ENCODE measurements around the gene ROCK2.

Gene ROCK2

GRCh38 chr2:11344342-11344955 is at the start of gene ROCK2:
Gene ROCK2, minus strand, starts transcription at chr2:11344636. Its CDS starts 500 bp downstream, at chr2:11344136.
- H3K4me1 Mint-ChIP-seq, result peaks cover 41% of the 10 kb centered on the region
- H3K27me3 Mint-ChIP-seq, result no peaks in the 10 kb centered on the region
- peak within 1 kb of the TSS; percentile 96 for H3K27ac Mint-ChIP-seq
- H3K36me3 Mint-ChIP-seq, result no peaks in the 10 kb centered on the region
- peak within 1 kb of the TSS; percentile 99 for H3K4me3 Mint-ChIP-seq
- no peaks in the 10 kb centered on the region for H3K9me3 Mint-ChIP-seq

- no peaks in the 10 kb centered on the region for H3K9me3 Mint-ChIP-seq
- no peak overlapping the region for H3K27ac Mint-ChIP-seq
- H3K4me1 Mint-ChIP-seq, result no peaks in the 10 kb centered on the region
- no peaks in the 10 kb centered on the region for H3K36me3 Mint-ChIP-seq
- no peaks in the 10 kb centered on the region for H3K27me3 Mint-ChIP-seq
- no peak overlapping the region for H3K4me3 Mint-ChIP-seq
Measured at GRCh38 chr2:11393711-11394236, 49.3 kb upstream of the ROCK2 start.

GRCh38 chr2:11391942-11392266 is 47.5 kb upstream of the ROCK2 start:
- no peaks in the 10 kb centered on the region for H3K9me3 Mint-ChIP-seq
- H3K4me1 Mint-ChIP-seq, result no peaks in the 10 kb centered on the region
- no peak overlapping the region for H3K4me3 Mint-ChIP-seq
- H3K27ac Mint-ChIP-seq, result no peak overlapping the region
- H3K36me3 Mint-ChIP-seq, result no peaks in the 10 kb centered on the region
- no peaks in the 10 kb centered on the region for H3K27me3 Mint-ChIP-seq

DNA sequence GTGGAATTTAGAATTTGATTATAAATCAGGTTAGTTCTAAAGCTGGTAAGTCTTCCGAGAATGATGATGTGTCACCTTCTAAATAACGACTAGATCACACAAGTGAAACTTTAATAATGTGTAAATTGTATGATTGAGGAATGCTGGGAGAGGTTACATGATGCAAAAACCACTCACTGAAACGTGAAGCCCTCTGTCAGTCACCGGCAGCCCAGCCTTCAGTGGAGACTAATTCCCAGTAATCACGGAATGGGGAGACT is 45.9 kb upstream of the ROCK2 start:
- H3K4me1 Mint-ChIP-seq, result no peaks in the 10 kb centered on the region
- no peaks in the 10 kb centered on the region for H3K27me3 Mint-ChIP-seq
- no peaks in the 10 kb centered on the region for H3K36me3 Mint-ChIP-seq
- H3K27ac Mint-ChIP-seq, result no peak overlapping the region
- H3K4me3 Mint-ChIP-seq, result no peak overlapping the region
- no peaks in the 10 kb centered on the region for H3K9me3 Mint-ChIP-seq

GRCh38 chr2:11389551-11390398 is 45.3 kb upstream of the ROCK2 start:
- Mint-ChIP-seq H3K4me1 (no peaks in the 10 kb centered on the region), H3K27ac (no peak overlapping the region), H3K9me3 (no peaks in the 10 kb centered on the region), H3K36me3 (no peaks in the 10 kb centered on the region), H3K27me3 (no peaks in the 10 kb centered on the region), H3K4me3 (no peak overlapping the region)

- H3K4me3 Mint-ChIP-seq, result no peak overlapping the region
- H3K9me3 Mint-ChIP-seq, result no peaks in the 10 kb centered on the region
- H3K4me1 Mint-ChIP-seq, result no peaks in the 10 kb centered on the region
- H3K27me3 Mint-ChIP-seq, result no peaks in the 10 kb centered on the region
- H3K27ac Mint-ChIP-seq, result no peak overlapping the region
- no peaks in the 10 kb centered on the region for H3K36me3 Mint-ChIP-seq
Measured at GRCh38 chr2:11389052-11389420, 44.6 kb upstream of the ROCK2 start.

DNA sequence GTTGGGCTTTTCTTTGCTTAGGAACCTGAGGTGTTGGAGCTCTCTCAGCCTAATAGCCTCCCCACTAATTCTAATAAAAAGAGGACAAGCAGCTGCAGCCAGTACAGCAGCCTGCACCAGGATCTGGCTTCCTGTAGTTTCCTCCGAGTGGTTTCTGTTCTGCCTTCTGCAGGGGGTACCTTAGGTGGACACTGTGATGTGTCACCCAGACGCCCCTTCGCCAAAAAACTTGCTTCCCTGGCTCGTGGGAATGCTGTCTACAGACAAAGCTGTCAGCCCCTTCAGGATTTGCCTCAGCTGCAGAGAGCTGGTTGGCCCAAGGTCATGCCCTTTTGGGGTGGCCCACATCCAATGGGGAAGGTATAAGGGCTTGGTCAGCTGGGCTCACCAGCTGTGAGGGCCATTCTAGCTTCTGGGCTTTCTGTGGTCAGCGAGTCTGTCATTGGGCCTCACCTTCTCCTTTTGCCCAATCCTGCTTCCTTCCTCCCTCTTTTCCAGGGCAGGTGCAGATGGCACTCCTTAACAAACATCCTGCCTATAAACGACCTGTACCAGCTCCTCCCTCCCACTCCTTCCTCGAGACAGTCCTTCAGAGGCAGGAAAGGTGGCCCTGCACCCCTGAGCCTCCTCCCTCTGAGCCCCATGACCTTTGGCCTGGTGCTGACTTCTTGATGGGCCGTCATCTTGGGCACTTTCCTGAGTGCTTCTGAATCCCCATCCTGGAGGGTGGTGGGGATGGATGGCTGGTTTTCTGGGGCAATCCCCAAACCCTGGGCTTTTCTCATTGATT is 44.0 kb upstream of the ROCK2 start:
- Mint-ChIP-seq H3K27me3 (no peaks in the 10 kb centered on the region), H3K4me1 (no peaks in the 10 kb centered on the region), H3K9me3 (no peaks in the 10 kb centered on the region), H3K27ac (no peak overlapping the region), H3K4me3 (no peak overlapping the region), H3K36me3 (no peaks in the 10 kb centered on the region)

DNA sequence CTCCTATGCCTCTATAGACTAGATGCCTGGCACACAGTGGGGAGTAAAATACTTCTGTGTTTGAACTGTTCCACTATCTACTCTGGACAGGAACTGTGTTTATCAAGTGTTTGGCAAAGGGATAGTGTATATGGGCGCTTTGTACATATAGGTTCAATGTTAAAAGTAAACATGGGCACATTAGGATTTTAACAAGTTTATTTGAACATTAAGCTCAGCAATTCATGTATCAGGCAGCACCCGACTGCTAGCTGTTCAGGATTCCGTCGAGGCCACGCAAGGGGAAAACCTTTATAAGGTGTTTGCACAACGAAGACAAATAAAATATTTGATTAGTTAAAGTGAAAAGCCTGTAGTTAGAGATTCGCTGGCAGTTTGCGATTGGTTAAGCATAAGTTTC is 43.4 kb upstream of the ROCK2 start:
- Mint-ChIP-seq H3K4me3 (no peak overlapping the region), H3K27me3 (no peaks in the 10 kb centered on the region), H3K9me3 (no peaks in the 10 kb centered on the region), H3K27ac (no peak overlapping the region), H3K36me3 (no peaks in the 10 kb centered on the region), H3K4me1 (no peaks in the 10 kb centered on the region)

DNA sequence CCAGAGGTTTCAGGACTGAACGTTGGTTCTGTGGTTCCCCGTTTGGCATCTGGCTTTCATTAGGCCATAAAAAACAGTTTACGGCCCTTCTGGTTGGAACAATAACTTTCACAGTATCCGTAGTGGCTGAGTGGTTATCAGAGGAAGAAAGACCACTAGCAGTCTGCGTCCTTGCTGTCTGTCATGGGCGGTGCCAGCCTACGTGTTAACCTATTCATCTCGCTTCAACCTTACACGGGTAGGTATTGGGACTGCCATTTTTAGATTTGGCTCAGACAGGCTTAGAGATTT is 42.6 kb upstream of the ROCK2 start:
- Mint-ChIP-seq H3K4me1 (no peaks in the 10 kb centered on the region), H3K4me3 (no peak overlapping the region), H3K27ac (no peak overlapping the region), H3K9me3 (no peaks in the 10 kb centered on the region), H3K36me3 (no peaks in the 10 kb centered on the region), H3K27me3 (no peaks in the 10 kb centered on the region)

- H3K4me3 Mint-ChIP-seq, result no peak overlapping the region
- H3K9me3 Mint-ChIP-seq, result no peaks in the 10 kb centered on the region
- no peaks in the 10 kb centered on the region for H3K4me1 Mint-ChIP-seq
- H3K36me3 Mint-ChIP-seq, result no peaks in the 10 kb centered on the region
- H3K27ac Mint-ChIP-seq, result no peak overlapping the region
- H3K27me3 Mint-ChIP-seq, result no peaks in the 10 kb centered on the region
Measured at GRCh38 chr2:11385847-11386246, 41.4 kb upstream of the ROCK2 start.

DNA sequence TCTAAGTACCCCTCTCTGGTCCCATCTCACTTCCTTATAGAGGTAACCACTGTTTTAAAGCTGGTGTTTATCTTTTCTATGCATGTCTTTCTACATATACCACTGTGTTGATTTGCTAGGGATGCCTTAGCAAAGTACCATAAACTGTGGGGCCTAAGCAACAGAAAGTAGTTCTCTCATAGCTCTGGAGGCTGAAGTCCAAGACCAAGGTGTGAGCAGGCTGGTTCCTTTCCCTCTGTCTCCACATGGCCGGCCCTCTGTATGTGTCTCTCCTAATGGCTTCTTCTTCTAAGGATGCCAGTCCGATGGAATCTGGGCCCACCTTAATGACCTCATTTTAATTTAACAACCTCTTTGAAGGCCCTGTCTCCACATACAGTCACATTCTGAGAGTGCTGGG is 40.8 kb upstream of the ROCK2 start:
- H3K27me3 Mint-ChIP-seq, result no peaks in the 10 kb centered on the region
- H3K9me3 Mint-ChIP-seq, result no peaks in the 10 kb centered on the region
- H3K27ac Mint-ChIP-seq, result no peak overlapping the region
- no peaks in the 10 kb centered on the region for H3K4me1 Mint-ChIP-seq
- H3K36me3 Mint-ChIP-seq, result no peaks in the 10 kb centered on the region
- H3K4me3 Mint-ChIP-seq, result no peak overlapping the region

DNA sequence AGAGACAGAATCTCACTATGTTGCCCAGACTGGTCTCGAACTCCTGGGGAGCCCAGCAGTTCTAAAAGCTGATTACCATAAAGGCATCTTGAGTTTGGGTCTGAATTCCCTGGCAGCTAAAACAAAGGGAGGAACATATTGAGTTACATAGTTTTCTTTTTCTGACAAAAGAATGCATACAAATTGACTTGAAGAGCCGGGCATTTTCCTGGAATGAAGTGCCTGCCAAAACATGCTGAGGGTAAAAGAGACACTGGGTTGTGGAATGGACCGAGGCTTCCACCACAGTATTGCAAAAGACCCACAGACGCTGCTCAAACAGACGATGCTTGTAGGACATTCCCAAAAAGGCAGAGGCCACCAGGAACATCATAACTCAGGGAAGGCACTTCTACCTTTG is 35.1 kb upstream of the ROCK2 start:
- no peaks in the 10 kb centered on the region for H3K27me3 Mint-ChIP-seq

DNA sequence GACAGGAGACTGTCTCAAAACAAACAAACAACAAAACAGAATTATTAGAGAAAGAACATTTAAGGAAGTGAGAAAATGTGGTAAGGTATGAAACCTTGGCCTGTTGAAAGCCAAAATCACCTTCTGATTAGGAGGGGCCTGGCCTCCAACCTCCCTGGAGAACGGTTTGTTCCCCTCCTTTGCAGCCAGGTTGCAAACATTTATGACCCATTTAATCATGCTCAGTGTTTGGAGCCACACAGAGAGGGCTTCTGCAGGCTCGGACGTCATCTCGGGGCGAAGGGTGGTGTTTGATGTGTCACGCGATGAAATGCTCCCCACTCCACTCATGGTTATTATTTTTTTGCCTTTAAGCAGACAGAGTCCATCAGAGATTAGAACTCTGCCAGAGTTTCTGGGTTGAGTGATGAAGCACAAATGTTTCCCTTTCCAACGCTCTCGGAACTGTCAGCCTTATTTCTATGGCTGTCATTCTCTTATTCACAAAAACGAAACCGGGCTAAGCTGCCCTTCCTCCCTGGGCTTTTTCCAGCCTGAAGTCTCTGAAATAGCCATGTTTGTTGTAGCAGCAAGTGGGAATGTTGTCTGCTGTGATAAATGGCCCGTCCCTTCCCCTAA is 33.6 kb upstream of the ROCK2 start:
- H3K4me1 Mint-ChIP-seq, result no peaks in the 10 kb centered on the region
- H3K27ac Mint-ChIP-seq, result no peak overlapping the region
- H3K36me3 Mint-ChIP-seq, result no peaks in the 10 kb centered on the region
- H3K27me3 Mint-ChIP-seq, result no peaks in the 10 kb centered on the region
- H3K9me3 Mint-ChIP-seq, result no peaks in the 10 kb centered on the region
- H3K4me3 Mint-ChIP-seq, result no peak overlapping the region

More for the DNA sequence above, 35.1 kb upstream of the ROCK2 start:
- Mint-ChIP-seq H3K27ac (no peak overlapping the region), H3K4me3 (no peak overlapping the region), H3K9me3 (no peaks in the 10 kb centered on the region), H3K4me1 (no peaks in the 10 kb centered on the region), H3K36me3 (no peaks in the 10 kb centered on the region)

- Mint-ChIP-seq H3K4me3 (no peak overlapping the region), H3K36me3 (no peaks in the 10 kb centered on the region), H3K27ac (no peak overlapping the region), H3K9me3 (no peaks in the 10 kb centered on the region), H3K27me3 (peaks cover 2% of the 10 kb centered on the region), H3K4me1 (no peaks in the 10 kb centered on the region)
Measured at GRCh38 chr2:11376071-11376470, 31.6 kb upstream of the ROCK2 start.

DNA sequence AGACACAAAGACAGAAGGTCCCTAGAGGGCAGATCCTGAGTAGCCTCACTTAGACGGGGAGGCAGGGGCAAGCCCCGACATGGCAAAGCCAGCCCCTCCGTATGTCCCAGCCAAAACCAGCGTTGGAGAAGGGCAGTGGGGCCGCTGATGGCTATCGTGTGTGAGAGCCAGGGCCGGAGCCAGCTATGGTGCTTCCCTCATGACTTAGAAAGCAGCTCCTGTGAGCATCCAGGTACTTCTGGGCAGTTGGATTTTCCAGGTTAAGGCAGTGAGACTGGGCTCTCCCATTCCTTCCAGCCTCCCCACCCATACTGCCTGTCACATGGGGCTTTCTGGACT is 31.2 kb upstream of the ROCK2 start:
- no peaks in the 10 kb centered on the region for H3K4me1 Mint-ChIP-seq
- H3K4me3 Mint-ChIP-seq, result no peak overlapping the region
- peaks cover 2% of the 10 kb centered on the region for H3K27me3 Mint-ChIP-seq
- H3K27ac Mint-ChIP-seq, result no peak overlapping the region
- no peaks in the 10 kb centered on the region for H3K9me3 Mint-ChIP-seq
- H3K36me3 Mint-ChIP-seq, result no peaks in the 10 kb centered on the region

DNA sequence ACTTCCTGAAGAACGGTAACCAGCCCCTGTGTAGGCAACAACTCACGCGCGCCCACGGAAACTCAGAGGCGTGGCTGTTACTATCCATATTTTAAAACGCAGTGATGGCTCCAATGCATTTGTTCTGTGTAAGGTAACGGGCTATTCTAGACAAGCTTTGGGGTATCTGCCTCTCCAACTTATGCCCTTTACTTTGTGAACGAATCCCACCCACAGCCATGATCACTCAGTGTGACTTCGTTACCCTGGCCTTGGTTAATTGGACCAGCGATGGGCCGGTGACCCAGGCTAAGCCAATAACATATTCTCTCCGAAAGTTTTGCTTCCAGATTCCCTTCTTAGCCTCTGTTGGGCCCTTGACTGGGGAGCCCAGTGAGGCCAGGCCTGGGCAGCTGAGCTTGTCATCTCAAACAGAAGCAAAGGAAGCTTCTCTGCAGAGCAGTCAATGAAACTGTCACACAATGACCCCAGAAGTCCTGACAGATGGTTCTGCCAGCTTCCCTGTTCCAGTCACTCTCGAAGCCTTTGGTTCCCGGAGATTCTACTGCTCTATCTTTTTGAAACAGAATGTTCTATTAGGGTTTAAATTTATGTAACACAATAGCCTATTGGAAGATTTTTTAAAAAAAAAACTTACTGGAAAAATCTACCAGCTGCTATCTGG is 30.7 kb upstream of the ROCK2 start:
- H3K36me3 Mint-ChIP-seq, result no peaks in the 10 kb centered on the region
- no peaks in the 10 kb centered on the region for H3K4me1 Mint-ChIP-seq
- H3K27ac Mint-ChIP-seq, result no peak overlapping the region
- no peak overlapping the region for H3K4me3 Mint-ChIP-seq
- H3K27me3 Mint-ChIP-seq, result peaks cover 2% of the 10 kb centered on the region
- H3K9me3 Mint-ChIP-seq, result no peaks in the 10 kb centered on the region

Data from activated naive CD4-positive, alpha-beta T cell treated with anti-CD3 and anti-CD28 coated beads, Interleukin-2, amount 50 U/mL, for 24 hours (primary cell).